BLaER1 treated with 17β-estradiol and CSF1 and Interleukin-3, amounts not matched to agents 10 nM and 100 nM (cell line): ENCODE results near the gene SDK1.
"Not testable (repeated sequence)": the region's sequence is repeated elsewhere in the genome, so short reads cannot be mapped to it uniquely, and the experiment has no call there.

Experiments used
- H3K27ac ChIP-seq, 11 experiments: shearing (Covaris generic); formaldehyde crosslinking; 2 replicates each; pipeline ENCODE4 v1.8.1; 2022
- H3K27me3 ChIP-seq, 11 experiments: shearing (Covaris generic); formaldehyde crosslinking; 2 replicates each; pipeline ENCODE4 v1.8.1; 2022
- H3K36me3 ChIP-seq, 11 experiments: shearing (Covaris generic); formaldehyde crosslinking; 2 replicates each; pipeline ENCODE4 v1.8.1; 2022
- H3K4me1 ChIP-seq, 10 experiments: shearing (Covaris generic); formaldehyde crosslinking; 2 replicates each; pipeline ENCODE4 v1.8.1; 2022
- H3K4me2 ChIP-seq, 11 experiments: shearing (Covaris generic); formaldehyde crosslinking; 2 replicates each; pipeline ENCODE4 v1.8.1; 2022
- H3K4me3 ChIP-seq, 10 experiments: shearing (Covaris generic); formaldehyde crosslinking; 2 replicates each; pipeline ENCODE4 v1.8.1; 2022
- H3K9ac ChIP-seq, 11 experiments: shearing (Covaris generic); formaldehyde crosslinking; 2 replicates each; pipeline ENCODE4 v1.8.1; 2022
- H3K9me3 ChIP-seq, 11 experiments: shearing (Covaris generic); formaldehyde crosslinking; replicated peaks in 1 of 11; 2 replicates each; pipeline ENCODE4 v1.8.1; 2022
- H4K20me1 ChIP-seq, 11 experiments: shearing (Covaris generic); formaldehyde crosslinking; 2 replicates each; pipeline ENCODE4 v1.8.1; 2022
- Cebpa-rat ChIP-seq, 11 experiments: shearing (Covaris generic); IDR thresholded peaks; 2 replicates each; pipeline ENCODE4 v1.8.1; 2022

The SDK1 gene

GRCh38 chr7:3561932-3562331, 260.9 kb downstream of the SDK1 start:
- Histone ChIP-seq H3K27ac (no peak overlapping the region), H3K4me2 (no peak overlapping the region), H3K9ac (no peak overlapping the region), H3K4me3 (no peak overlapping the region), H4K20me1 (no peaks in the 10 kb centered on the region), H3K36me3 (no peaks in the 10 kb centered on the region; a peak in 1 of 22 replicates), H3K27me3 (no peaks in the 10 kb centered on the region), H3K9me3 (peaks cover 13 to 26% (median 15%) of the 10 kb centered on the region in 11 experiments; a peak in 21 of 22 replicates), H3K4me1 (0 out of 20 replicates have a peak, but pooled peaks cover 0 to 7% (median 0%) of the 10 kb centered on the region in 10 experiments)
- no peak for TF ChIP-seq Cebpa-rat (IDR thresholded peaks at IDR 0.05)

- Histone ChIP-seq H3K36me3 (no peaks in the 10 kb centered on the region; a peak in 1 of 22 replicates), H3K4me2 (no peak overlapping the region), H3K4me3 (no peak overlapping the region), H3K27ac (no peak overlapping the region), H3K27me3 (no peaks in the 10 kb centered on the region), H3K9ac (no peak overlapping the region), H4K20me1 (no peaks in the 10 kb centered on the region), H3K9me3 (peaks cover 13 to 26% (median 15%) of the 10 kb centered on the region in 11 experiments; a peak in 21 of 22 replicates), H3K4me1 (0 out of 20 replicates have a peak, but pooled peaks cover 0 to 3% (median 0%) of the 10 kb centered on the region in 10 experiments)
- TF ChIP-seq Cebpa-rat (IDR thresholded peaks at IDR 0.05): peak in 10 of 11 experiments; percentile 66 to 97 (median 86); a peak in 18 of 22 replicates
These were observed 263.2 kb downstream of the SDK1 start for GRCh38 chr7:3564231-3564630.

- no peaks in the 10 kb centered on the region for H4K20me1 ChIP-seq
- H3K9ac ChIP-seq: no peak overlapping the region
- no peak overlapping the region for H3K4me3 ChIP-seq
- no peaks in the 10 kb centered on the region for H3K27me3 ChIP-seq
- H3K9me3 ChIP-seq: 0 out of 22 replicates have a peak, but pooled peaks cover 0 to 8% (median 0%) of the 10 kb centered on the region in 11 experiments
- no peak for TF ChIP-seq Cebpa-rat (IDR thresholded peaks at IDR 0.05)
- no peaks in the 10 kb centered on the region for H3K4me1 ChIP-seq
- H3K27ac ChIP-seq: no peak overlapping the region
- no peaks in the 10 kb centered on the region for H3K36me3 ChIP-seq
- H3K4me2 ChIP-seq: no peak overlapping the region
These were observed 267.5 kb downstream of the SDK1 start for GRCh38 chr7:3568516-3568915.

- no peak overlapping the region for H3K4me3 ChIP-seq
- no peaks in the 10 kb centered on the region for H4K20me1 ChIP-seq
- H3K36me3 ChIP-seq: no peaks in the 10 kb centered on the region
- no peak overlapping the region for H3K4me2 ChIP-seq
- TF ChIP-seq Cebpa-rat (IDR thresholded peaks at IDR 0.05): no peak
- no peaks in the 10 kb centered on the region for H3K27me3 ChIP-seq
- no peak overlapping the region for H3K27ac ChIP-seq
- H3K4me1 ChIP-seq: no peaks in the 10 kb centered on the region
- no peak overlapping the region for H3K9ac ChIP-seq
- H3K9me3 ChIP-seq: 0 out of 22 replicates have a peak, but pooled peaks cover 0 to 8% (median 0%) of the 10 kb centered on the region in 11 experiments
These were observed 268.6 kb downstream of the SDK1 start for GRCh38 chr7:3569643-3570042.

GRCh38 chr7:3573151-3573550, 272.1 kb downstream of the SDK1 start:
- TF ChIP-seq Cebpa-rat (IDR thresholded peaks at IDR 0.05): no peak
- Histone ChIP-seq H3K9ac (no peak overlapping the region), H3K27ac (no peak overlapping the region), H3K4me2 (no peak overlapping the region), H3K27me3 (no peaks in the 10 kb centered on the region), H3K9me3 (peaks cover 16 to 31% (median 21%) of the 10 kb centered on the region in 11 experiments), H4K20me1 (no peaks in the 10 kb centered on the region), H3K4me1 (no peaks in the 10 kb centered on the region), H3K4me3 (no peak overlapping the region), H3K36me3 (no peaks in the 10 kb centered on the region; a peak in 1 of 22 replicates)

- no peaks in the 10 kb centered on the region for H3K4me1 ChIP-seq
- no peak for TF ChIP-seq Cebpa-rat (IDR thresholded peaks at IDR 0.05)
- H3K27ac ChIP-seq: no peak overlapping the region
- no peak overlapping the region for H3K4me3 ChIP-seq
- H3K27me3 ChIP-seq: no peaks in the 10 kb centered on the region
- H3K9ac ChIP-seq: no peak overlapping the region
- peaks cover 28 to 44% (median 33%) of the 10 kb centered on the region in 11 experiments for H3K9me3 ChIP-seq
- H4K20me1 ChIP-seq: no peaks in the 10 kb centered on the region
- H3K4me2 ChIP-seq: no peak overlapping the region
- H3K36me3 ChIP-seq: no peaks in the 10 kb centered on the region; a peak in 2 of 22 replicates
These were observed 273.3 kb downstream of the SDK1 start for GRCh38 chr7:3574386-3574785.

GRCh38 chr7:3575753-3576531, 274.9 kb downstream of the SDK1 start:
- no peaks in the 10 kb centered on the region for H4K20me1 ChIP-seq
- H3K27ac ChIP-seq: no peak overlapping the region
- no peak overlapping the region for H3K4me3 ChIP-seq
- no peak overlapping the region for H3K9ac ChIP-seq
- H3K4me2 ChIP-seq: no peak overlapping the region
- no peak for TF ChIP-seq Cebpa-rat (IDR thresholded peaks at IDR 0.05)
- no peaks in the 10 kb centered on the region; a peak in 2 of 22 replicates for H3K36me3 ChIP-seq
- peaks cover 40 to 56% (median 45%) of the 10 kb centered on the region in 11 experiments for H3K9me3 ChIP-seq
- no peaks in the 10 kb centered on the region for H3K27me3 ChIP-seq
- no peaks in the 10 kb centered on the region for H3K4me1 ChIP-seq

GRCh38 chr7:3578399-3578798, 277.3 kb downstream of the SDK1 start:
- TF ChIP-seq Cebpa-rat (IDR thresholded peaks at IDR 0.05): no peak
- Histone ChIP-seq H3K4me3 (no peak overlapping the region), H4K20me1 (no peaks in the 10 kb centered on the region), H3K27me3 (no peaks in the 10 kb centered on the region), H3K9ac (no peak overlapping the region), H3K36me3 (no peaks in the 10 kb centered on the region; a peak in 2 of 22 replicates), H3K9me3 (peaks cover 40 to 48% (median 45%) of the 10 kb centered on the region in 11 experiments), H3K27ac (no peak overlapping the region), H3K4me1 (no peaks in the 10 kb centered on the region), H3K4me2 (no peak overlapping the region)

- Histone ChIP-seq H3K9ac (no peak overlapping the region), H3K9me3 (peaks cover 40 to 48% (median 45%) of the 10 kb centered on the region in 11 experiments), H3K27ac (no peak overlapping the region), H4K20me1 (no peaks in the 10 kb centered on the region), H3K36me3 (no peaks in the 10 kb centered on the region; a peak in 2 of 22 replicates), H3K4me1 (no peaks in the 10 kb centered on the region), H3K4me3 (no peak overlapping the region), H3K4me2 (no peak overlapping the region), H3K27me3 (no peaks in the 10 kb centered on the region)
- no peak for TF ChIP-seq Cebpa-rat (IDR thresholded peaks at IDR 0.05)
These were observed 278.7 kb downstream of the SDK1 start for GRCh38 chr7:3579638-3580219.

- H3K4me3 ChIP-seq, H3K4me1 ChIP-seq, H3K36me3 ChIP-seq: not testable (repeated sequence)
These were observed 281.1 kb downstream of the SDK1 start for GRCh38 chr7:3582145-3582544.

More at GRCh38 chr7:3582145-3582544, 281.1 kb downstream of the SDK1 start:
- not testable (repeated sequence) for H3K27me3 ChIP-seq, H3K9ac ChIP-seq, H3K27ac ChIP-seq, H3K4me2 ChIP-seq, H4K20me1 ChIP-seq
- peaks cover 29 to 36% (median 34%) of the 10 kb centered on the region in 11 experiments for H3K9me3 ChIP-seq
